ENCODE data around the gene ENTPD2.

GRCh38 chr9:137044037-137044436, 9.8 kb downstream of the ENTPD2 start:
- TF ChIP-seq CTCF (IDR thresholded peaks at IDR 0.05) (no peak), POLR2A (IDR thresholded peaks at IDR 0.05) (no peak)

Measured in uterus (tissue), 2 donors.